HepG2 (cell line): ENCODE results near the gene TSPAN7. TPM values are rescaled to one million over a fixed set of nuclear protein-coding genes. Genes with fewer than 3 reads are reported as not detected.
A peak's percentile ranks its signal among the peaks of the same experiment; 100 is the strongest.

ENCODE experiments used
- AKAP8 ChIP-seq: sonication (generic); formaldehyde crosslinking; IDR thresholded peaks from 2 replicates; pipeline ENCODE4 v1.5.1; 2020; ENCODE audit warnings: mild to moderate bottlenecking, missing genetic modification reagents
- HDAC2 ChIP-seq: sonication (generic); formaldehyde crosslinking; IDR thresholded peaks from 2 replicates; pipeline ENCODE4 v1.4.0; 2020; ENCODE audit warnings: missing genetic modification reagents
- HMG20B ChIP-seq: conservative IDR thresholded peaks from 2 replicates; pipeline ENCODE4 v1.6.1; 2016; ENCODE audit warnings: missing genetic modification reagents, missing compliant biosample characterization
- IRF2 ChIP-seq: IDR thresholded peaks from 2 replicates; pipeline ENCODE4 v1.6.1; 2018; ENCODE audit warnings: missing genetic modification reagents, missing compliant biosample characterization
- MYNN ChIP-seq: sonication (generic); formaldehyde crosslinking; IDR thresholded peaks from 2 replicates; pipeline ENCODE4 v1.4.0; 2020; ENCODE audit warnings: mild to moderate bottlenecking, low read depth, missing genetic modification reagents
- NR2F2 ChIP-seq: IDR thresholded peaks from 2 replicates; pipeline ENCODE4 v1.6.1; 2012; ENCODE audit warnings: low read depth, inconsistent platforms, borderline replicate concordance
- PPARG ChIP-seq: conservative IDR thresholded peaks from 2 replicates; pipeline ENCODE4 v1.6.1; 2016; ENCODE audit warnings: missing biosample characterization, missing genetic modification reagents
- RELA ChIP-seq: sonication (generic); formaldehyde crosslinking; IDR thresholded peaks from 2 replicates; pipeline ENCODE4 v1.4.0; 2020; ENCODE audit warnings: missing genetic modification reagents
- ZBTB8A ChIP-seq: sonication (generic); formaldehyde crosslinking; IDR thresholded peaks from 2 replicates; pipeline ENCODE4 v1.4.0; 2020; ENCODE audit warnings: mild to moderate bottlenecking, low read depth, missing genetic modification reagents, borderline replicate concordance
- ZGPAT ChIP-seq: IDR thresholded peaks from 2 replicates; pipeline ENCODE4 v1.6.1; 2016; ENCODE audit warnings: mild to moderate bottlenecking
- ZMYM4 ChIP-seq: sonication (generic); formaldehyde crosslinking; IDR thresholded peaks from 2 replicates; pipeline ENCODE4 v1.8.1; 2023; ENCODE audit warnings: mild to moderate bottlenecking, missing genetic modification reagents
- ZNF101 ChIP-seq: sonication (generic); formaldehyde crosslinking; IDR thresholded peaks from 2 replicates; pipeline ENCODE4 v1.4.0; 2020; ENCODE audit warnings: mild to moderate bottlenecking, low read depth, missing genetic modification reagents, borderline replicate concordance
- ZNF121 ChIP-seq: sonication (generic); formaldehyde crosslinking; IDR thresholded peaks from 2 replicates; pipeline ENCODE4 v1.5.0; 2020; ENCODE audit warnings: mild to moderate bottlenecking, missing genetic modification reagents
- ZNF644 ChIP-seq: IDR thresholded peaks from 2 replicates; pipeline ENCODE4 v1.6.1; 2016; ENCODE audit warnings: low read depth
- ZNF775 ChIP-seq: sonication (generic); formaldehyde crosslinking; IDR thresholded peaks from 2 replicates; pipeline ENCODE4 v1.4.0; 2020; ENCODE audit warnings: missing genetic modification reagents, mild to moderate bottlenecking, moderate library complexity, borderline replicate concordance
- ZNF878 ChIP-seq: sonication (generic); formaldehyde crosslinking; IDR thresholded peaks from 2 replicates; pipeline ENCODE4 v1.8.1; 2023; ENCODE audit warnings: mild to moderate bottlenecking, missing genetic modification reagents, moderate library complexity
- polyA plus RNA-seq, 8 experiments: library from polyadenylated mRNA; depleted of rRNA in 3 of 8; stranded (reverse) in 7 of 8; unstranded in 1 of 8; fragments of >200 nt; fragmentation: Illumina TruSeq in 4 of 8; extraction: Trizol in 4 of 8; gene quantifications; 2 replicates each; pipeline versions ENCODE4 v1.2.1 to v1.2.3, GENCODE V29; 2011 to 2016; ENCODE audit warnings: low read depth in 4 of 8, missing spikeins in 1 of 8, mixed read lengths in 1 of 8; ENCODE audit not compliant: insufficient read depth in 1 of 8
- total RNA-seq, 5 experiments: library from RNA; depleted of rRNA; stranded (reverse); fragments of >200 nt; fragmentation: Illumina TruSeq; extraction: Trizol; gene quantifications; 2 replicates each; pipeline ENCODE4 v1.2.3, GENCODE V29; 2016; ENCODE audit warnings: low read depth in 1 of 5
- TF ChIP-seq, protein P1 (sequence below): sonication (generic); formaldehyde crosslinking; conservative IDR thresholded peaks from 2 replicates; pipeline ENCODE4 v1.4.0; 2020; ENCODE audit warnings: mild to moderate bottlenecking, missing genetic modification reagents, moderate library complexity
- TF ChIP-seq, protein P2 (sequence below): IDR thresholded peaks from 2 replicates; pipeline ENCODE4 v1.6.1; 2016
- TF ChIP-seq, protein P3 (sequence below): sonication (generic); formaldehyde crosslinking; IDR thresholded peaks from 2 replicates; pipeline ENCODE4 v1.4.0; 2020; ENCODE audit warnings: missing genetic modification reagents, borderline replicate concordance
- TF ChIP-seq, protein P4 (sequence below): sonication (generic); formaldehyde crosslinking; IDR thresholded peaks from 2 replicates; pipeline ENCODE4 v1.5.0; 2020; ENCODE audit warnings: missing genetic modification reagents

Gene TSPAN7
- total and polyA plus RNA-seq, 2 of the 13 experiments (the other 11 are each of a cell fraction or from before 2014, with no cell fraction given): 21.4 to 47.1 TPM

GRCh38 chrX:38636949-38637819 lies 75.8 kb downstream of the TSPAN7 start (continued):
- TF ChIP-seq AKAP8 (CRISPR knock-in tag) (no peak), MYNN (CRISPR knock-in tag) (no peak), HDAC2 (peak; percentile 45; the same call in 1 of the 2 replicates), ZNF878 (CRISPR knock-in tag) (no peak), NR2F2 (peak; percentile 71; the same call in 1 of the 2 replicates), ZNF101 (CRISPR knock-in tag) (no peak), ZNF775 (CRISPR knock-in tag) (no peak), IRF2 (0 out of 2 replicates have a peak, but pooled peaks have one; percentile 53), ZGPAT (CRISPR knock-in tag) (no peak), ZNF121 (CRISPR knock-in tag) (peak; percentile 91), HMG20B (CRISPR knock-in tag) (0 out of 2 replicates have a peak, but pooled peaks have one; percentile 18), ZNF644 (0 out of 2 replicates have a peak, but pooled peaks have one; percentile 31), ZMYM4 (CRISPR knock-in tag) (0 out of 2 replicates have a peak, but pooled peaks have one; percentile 1), RELA (CRISPR knock-in tag) (no peak), ZBTB8A (no peak), PPARG (CRISPR knock-in tag) (0 out of 2 replicates have a peak, but pooled peaks have one; percentile 24)
- TF ChIP-seq, protein P1, sequence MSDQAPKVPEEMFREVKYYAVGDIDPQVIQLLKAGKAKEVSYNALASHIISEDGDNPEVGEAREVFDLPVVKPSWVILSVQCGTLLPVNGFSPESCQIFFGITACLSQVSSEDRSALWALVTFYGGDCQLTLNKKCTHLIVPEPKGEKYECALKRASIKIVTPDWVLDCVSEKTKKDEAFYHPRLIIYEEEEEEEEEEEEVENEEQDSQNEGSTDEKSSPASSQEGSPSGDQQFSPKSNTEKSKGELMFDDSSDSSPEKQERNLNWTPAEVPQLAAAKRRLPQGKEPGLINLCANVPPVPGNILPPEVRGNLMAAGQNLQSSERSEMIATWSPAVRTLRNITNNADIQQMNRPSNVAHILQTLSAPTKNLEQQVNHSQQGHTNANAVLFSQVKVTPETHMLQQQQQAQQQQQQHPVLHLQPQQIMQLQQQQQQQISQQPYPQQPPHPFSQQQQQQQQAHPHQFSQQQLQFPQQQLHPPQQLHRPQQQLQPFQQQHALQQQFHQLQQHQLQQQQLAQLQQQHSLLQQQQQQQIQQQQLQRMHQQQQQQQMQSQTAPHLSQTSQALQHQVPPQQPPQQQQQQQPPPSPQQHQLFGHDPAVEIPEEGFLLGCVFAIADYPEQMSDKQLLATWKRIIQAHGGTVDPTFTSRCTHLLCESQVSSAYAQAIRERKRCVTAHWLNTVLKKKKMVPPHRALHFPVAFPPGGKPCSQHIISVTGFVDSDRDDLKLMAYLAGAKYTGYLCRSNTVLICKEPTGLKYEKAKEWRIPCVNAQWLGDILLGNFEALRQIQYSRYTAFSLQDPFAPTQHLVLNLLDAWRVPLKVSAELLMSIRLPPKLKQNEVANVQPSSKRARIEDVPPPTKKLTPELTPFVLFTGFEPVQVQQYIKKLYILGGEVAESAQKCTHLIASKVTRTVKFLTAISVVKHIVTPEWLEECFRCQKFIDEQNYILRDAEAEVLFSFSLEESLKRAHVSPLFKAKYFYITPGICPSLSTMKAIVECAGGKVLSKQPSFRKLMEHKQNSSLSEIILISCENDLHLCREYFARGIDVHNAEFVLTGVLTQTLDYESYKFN: peak; percentile 83
- TF ChIP-seq, protein P2, sequence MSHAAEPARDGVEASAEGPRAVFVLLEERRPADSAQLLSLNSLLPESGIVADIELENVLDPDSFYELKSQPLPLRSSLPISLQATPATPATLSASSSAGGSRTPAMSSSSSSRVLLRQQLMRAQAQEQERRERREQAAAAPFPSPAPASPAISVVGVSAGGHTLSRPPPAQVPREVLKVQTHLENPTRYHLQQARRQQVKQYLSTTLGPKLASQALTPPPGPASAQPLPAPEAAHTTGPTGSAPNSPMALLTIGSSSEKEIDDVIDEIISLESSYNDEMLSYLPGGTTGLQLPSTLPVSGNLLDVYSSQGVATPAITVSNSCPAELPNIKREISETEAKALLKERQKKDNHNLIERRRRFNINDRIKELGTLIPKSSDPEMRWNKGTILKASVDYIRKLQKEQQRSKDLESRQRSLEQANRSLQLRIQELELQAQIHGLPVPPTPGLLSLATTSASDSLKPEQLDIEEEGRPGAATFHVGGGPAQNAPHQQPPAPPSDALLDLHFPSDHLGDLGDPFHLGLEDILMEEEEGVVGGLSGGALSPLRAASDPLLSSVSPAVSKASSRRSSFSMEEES (CRISPR knock-in tag): peak; percentile 57; the same call in 1 of the 2 replicates
- TF ChIP-seq, protein P3, sequence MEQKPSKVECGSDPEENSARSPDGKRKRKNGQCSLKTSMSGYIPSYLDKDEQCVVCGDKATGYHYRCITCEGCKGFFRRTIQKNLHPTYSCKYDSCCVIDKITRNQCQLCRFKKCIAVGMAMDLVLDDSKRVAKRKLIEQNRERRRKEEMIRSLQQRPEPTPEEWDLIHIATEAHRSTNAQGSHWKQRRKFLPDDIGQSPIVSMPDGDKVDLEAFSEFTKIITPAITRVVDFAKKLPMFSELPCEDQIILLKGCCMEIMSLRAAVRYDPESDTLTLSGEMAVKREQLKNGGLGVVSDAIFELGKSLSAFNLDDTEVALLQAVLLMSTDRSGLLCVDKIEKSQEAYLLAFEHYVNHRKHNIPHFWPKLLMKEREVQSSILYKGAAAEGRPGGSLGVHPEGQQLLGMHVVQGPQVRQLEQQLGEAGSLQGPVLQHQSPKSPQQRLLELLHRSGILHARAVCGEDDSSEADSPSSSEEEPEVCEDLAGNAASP (CRISPR knock-in tag): 0 out of 2 replicates have a peak, but pooled peaks have one; percentile 13
- TF ChIP-seq, protein P4, sequence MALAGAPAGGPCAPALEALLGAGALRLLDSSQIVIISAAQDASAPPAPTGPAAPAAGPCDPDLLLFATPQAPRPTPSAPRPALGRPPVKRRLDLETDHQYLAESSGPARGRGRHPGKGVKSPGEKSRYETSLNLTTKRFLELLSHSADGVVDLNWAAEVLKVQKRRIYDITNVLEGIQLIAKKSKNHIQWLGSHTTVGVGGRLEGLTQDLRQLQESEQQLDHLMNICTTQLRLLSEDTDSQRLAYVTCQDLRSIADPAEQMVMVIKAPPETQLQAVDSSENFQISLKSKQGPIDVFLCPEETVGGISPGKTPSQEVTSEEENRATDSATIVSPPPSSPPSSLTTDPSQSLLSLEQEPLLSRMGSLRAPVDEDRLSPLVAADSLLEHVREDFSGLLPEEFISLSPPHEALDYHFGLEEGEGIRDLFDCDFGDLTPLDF (CRISPR knock-in tag): no peak
